Karpas-422 (cell line): ENCODE measurements around the gene RGS5. TPM values are rescaled to one million over a fixed set of nuclear protein-coding genes. Genes with fewer than 3 reads are reported as not detected.

Experiments
- DNase-seq: peaks from one replicate; pipeline ENCODE4 v3.0.0-alpha.2; 2015
- H2AFZ ChIP-seq: fragments of 200-600 bp; sonication (generic); 2 replicates; pipeline ENCODE4 v1.6.1; 2014; ENCODE audit warnings: antibody characterized with exemption, low read length, mixed read lengths
- H3K27ac ChIP-seq: fragments of 200-600 bp; sonication (generic); 2 replicates; pipeline ENCODE4 v1.5.1; 2014; ENCODE audit warnings: mild to moderate bottlenecking, low read length, moderate library complexity
- H3K27me3 ChIP-seq: fragments of 200-600 bp; sonication (generic); 2 replicates; pipeline ENCODE4 v1.6.1; 2014; ENCODE audit warnings: low read length, mixed read lengths
- H3K36me3 ChIP-seq: fragments of 200-600 bp; sonication (generic); 2 replicates; pipeline ENCODE4 v1.6.1; 2014; ENCODE audit warnings: low read length, mixed read lengths; ENCODE audit not compliant: insufficient read depth
- H3K4me1 ChIP-seq: fragments of 200-600 bp; sonication (generic); 2 replicates; pipeline ENCODE4 v1.6.1; 2014; ENCODE audit warnings: mild to moderate bottlenecking, low read length, mixed read lengths
- H3K4me2 ChIP-seq: fragments of 200-600 bp; sonication (generic); 2 replicates; pipeline ENCODE4 v1.6.1; 2014; ENCODE audit warnings: low read length, low read depth, mild to moderate bottlenecking; ENCODE audit not compliant: poor library complexity, severe bottlenecking
- H3K4me3 ChIP-seq: fragments of 200-600 bp; sonication (generic); 2 replicates; pipeline ENCODE4 v1.5.1; 2014; ENCODE audit warnings: mild to moderate bottlenecking, antibody characterized with exemption, low read length, mixed read lengths
- H3K79me2 ChIP-seq: fragments of 200-600 bp; sonication (generic); 2 replicates; pipeline ENCODE4 v1.6.1; 2014; ENCODE audit warnings: mild to moderate bottlenecking, low read length, mixed read lengths
- H3K9ac ChIP-seq: fragments of 200-600 bp; sonication (generic); 2 replicates; pipeline ENCODE4 v1.6.0; 2014; ENCODE audit warnings: low read length
- H3K9me2 ChIP-seq: fragments of 200-600 bp; sonication (generic), shearing (Covaris generic); replicated peaks from 2 replicates; pipeline ENCODE4 v1.6.0; 2014; ENCODE audit warnings: mild to moderate bottlenecking, low read length, moderate library complexity; ENCODE audit not compliant: insufficient read depth
- H3K9me3 ChIP-seq: fragments of 300-700, 200-600 bp; sonication (generic); 2 replicates; pipeline ENCODE4 v1.6.1; 2014; ENCODE audit warnings: low read length, mixed read lengths
- H4K20me1 ChIP-seq: fragments of 200-600 bp; sonication (generic); 2 replicates; pipeline ENCODE4 v1.6.1; 2014; ENCODE audit warnings: mild to moderate bottlenecking, antibody characterized with exemption, low read length, low read depth; ENCODE audit not compliant: insufficient read depth
- total RNA-seq: library from RNA; depleted of rRNA; stranded (reverse); fragments of >200 nt; shearing (Covaris generic); gene quantifications from 2 replicates; pipeline ENCODE4 v1.2.3, GENCODE V29; 2014; ENCODE audit warnings: low replicate concordance

Gene RGS5
- total RNA-seq, 1 experiment from 2014 or later: 4.5 TPM

- no peak overlapping the region for H3K4me2 ChIP-seq
- H3K27ac ChIP-seq: no peak overlapping the region
- H3K9me3 ChIP-seq: no peaks in the 10 kb centered on the region
- no peaks in the 10 kb centered on the region for H3K36me3 ChIP-seq
- H3K4me1 ChIP-seq: no peaks in the 10 kb centered on the region
- no peak overlapping the region for H3K9ac ChIP-seq
- no peaks in the 10 kb centered on the region for H3K79me2 ChIP-seq
- DNase-seq: no peak
- H3K9me2 ChIP-seq: 0 out of 2 replicates have a peak, but pooled peaks cover 2% of the 10 kb centered on the region
- no peak overlapping the region for H3K4me3 ChIP-seq
- H2AFZ ChIP-seq: no peak overlapping the region
- no peaks in the 10 kb centered on the region for H3K27me3 ChIP-seq
- no peaks in the 10 kb centered on the region for H4K20me1 ChIP-seq
Observed at GRCh38 chr1:163155606-163156005, 47.1 kb downstream of the RGS5 start.

DNA sequence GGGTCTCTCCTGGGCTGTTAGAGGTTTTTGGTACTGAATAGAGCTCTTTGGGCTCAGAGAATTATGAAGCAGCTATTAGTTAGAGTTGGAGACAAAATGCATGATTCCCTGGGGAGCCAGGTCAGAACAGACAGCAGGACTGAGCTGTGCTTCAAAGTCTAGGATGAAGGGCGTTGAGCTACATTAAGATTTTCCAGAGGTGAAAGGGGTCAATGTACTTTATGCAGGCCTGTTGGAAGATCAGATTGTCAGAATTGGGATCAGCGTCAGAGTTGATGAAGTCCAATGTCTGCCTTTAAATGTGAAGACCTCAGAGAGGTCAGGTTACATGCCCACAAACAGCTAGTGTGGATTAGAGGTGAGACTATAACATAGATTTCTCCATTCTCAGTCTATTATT, 53.8 kb downstream of the RGS5 start:
- Histone ChIP-seq H3K4me2 (no peak overlapping the region), H3K4me1 (no peaks in the 10 kb centered on the region), H2AFZ (no peak overlapping the region), H3K79me2 (no peaks in the 10 kb centered on the region), H3K4me3 (no peak overlapping the region), H3K9ac (no peak overlapping the region), H3K36me3 (no peaks in the 10 kb centered on the region), H3K9me2 (0 out of 2 replicates have a peak, but pooled peaks cover 3% of the 10 kb centered on the region), H4K20me1 (no peaks in the 10 kb centered on the region), H3K27me3 (no peaks in the 10 kb centered on the region), H3K27ac (no peak overlapping the region), H3K9me3 (no peaks in the 10 kb centered on the region)
- no peak for DNase-seq

GRCh38 chr1:163147019-163147418, 55.7 kb downstream of the RGS5 start:
- Histone ChIP-seq H4K20me1 (no peaks in the 10 kb centered on the region), H3K4me1 (no peaks in the 10 kb centered on the region), H3K9me3 (no peaks in the 10 kb centered on the region), H3K27me3 (no peaks in the 10 kb centered on the region), H2AFZ (no peak overlapping the region), H3K4me3 (no peak overlapping the region), H3K9ac (no peak overlapping the region), H3K79me2 (no peaks in the 10 kb centered on the region), H3K36me3 (no peaks in the 10 kb centered on the region), H3K9me2 (0 out of 2 replicates have a peak, but pooled peaks cover 3% of the 10 kb centered on the region), H3K4me2 (no peak overlapping the region), H3K27ac (no peak overlapping the region)
- no peak for DNase-seq

DNA sequence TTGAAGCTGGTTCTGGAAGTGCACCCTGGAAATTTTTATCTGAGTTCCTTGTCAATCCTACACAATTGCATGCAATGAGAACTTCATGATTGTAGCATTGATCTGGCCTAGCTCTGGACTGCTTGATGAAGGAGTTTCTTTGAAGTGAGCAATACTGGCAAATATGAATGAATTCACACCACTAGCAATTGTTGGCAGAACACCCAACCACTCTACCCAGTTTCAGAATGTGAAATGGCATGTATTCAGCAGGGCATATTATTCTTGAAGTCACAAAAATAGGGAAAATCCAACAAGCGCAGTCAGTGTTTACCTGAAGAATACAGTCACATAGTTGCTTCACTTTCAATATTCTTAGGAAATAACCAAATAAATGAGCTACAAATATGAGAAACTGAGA, 57.3 kb downstream of the RGS5 start:
- Histone ChIP-seq H2AFZ (no peak overlapping the region), H3K27ac (no peak overlapping the region), H3K9me3 (no peaks in the 10 kb centered on the region), H3K9me2 (no peaks in the 10 kb centered on the region), H3K9ac (no peak overlapping the region), H3K4me3 (no peak overlapping the region), H3K4me2 (no peak overlapping the region), H3K27me3 (no peaks in the 10 kb centered on the region), H4K20me1 (no peaks in the 10 kb centered on the region), H3K4me1 (no peaks in the 10 kb centered on the region), H3K79me2 (no peaks in the 10 kb centered on the region), H3K36me3 (no peaks in the 10 kb centered on the region)
- no peak for DNase-seq

- no peaks in the 10 kb centered on the region for H3K9me3 ChIP-seq
- no peaks in the 10 kb centered on the region for H3K9me2 ChIP-seq
- no peak overlapping the region for H2AFZ ChIP-seq
- H3K4me1 ChIP-seq: no peaks in the 10 kb centered on the region
- H3K4me3 ChIP-seq: no peak overlapping the region
- H3K9ac ChIP-seq: no peak overlapping the region
- H3K4me2 ChIP-seq: no peak overlapping the region
- H4K20me1 ChIP-seq: no peaks in the 10 kb centered on the region
- DNase-seq: no peak
- H3K36me3 ChIP-seq: no peaks in the 10 kb centered on the region
- H3K27ac ChIP-seq: no peak overlapping the region
- H3K27me3 ChIP-seq: no peaks in the 10 kb centered on the region
- H3K79me2 ChIP-seq: no peaks in the 10 kb centered on the region
Observed at GRCh38 chr1:163144418-163144817, 58.3 kb downstream of the RGS5 start.

DNA sequence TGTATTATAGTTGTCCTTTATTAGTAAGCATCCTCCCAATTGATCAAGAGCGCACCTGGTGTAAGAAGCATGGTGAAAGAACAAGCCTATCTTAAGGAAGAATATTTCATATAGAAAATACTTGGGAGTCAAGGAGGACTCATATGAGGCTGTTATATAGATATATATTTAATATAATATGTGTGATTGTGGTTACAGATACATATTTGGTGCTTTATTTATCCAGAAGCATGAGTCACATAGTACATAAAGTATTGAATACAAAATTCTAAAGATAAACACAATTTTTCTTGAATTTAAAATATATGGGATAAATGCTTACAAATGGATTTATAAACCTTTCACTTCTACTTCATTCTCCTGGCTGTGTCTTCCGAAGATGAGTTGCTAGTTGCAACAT, 60.6 kb downstream of the RGS5 start:
- H3K9me2 ChIP-seq: no peaks in the 10 kb centered on the region
- H2AFZ ChIP-seq: no peak overlapping the region
- H3K9me3 ChIP-seq: no peaks in the 10 kb centered on the region
- no peaks in the 10 kb centered on the region for H3K4me1 ChIP-seq
- DNase-seq: no peak
- no peaks in the 10 kb centered on the region for H3K27me3 ChIP-seq
- H3K9ac ChIP-seq: no peak overlapping the region
- H3K36me3 ChIP-seq: no peaks in the 10 kb centered on the region
- no peaks in the 10 kb centered on the region for H3K79me2 ChIP-seq
- no peak overlapping the region for H3K4me3 ChIP-seq
- no peaks in the 10 kb centered on the region for H4K20me1 ChIP-seq
- no peak overlapping the region for H3K27ac ChIP-seq
- no peak overlapping the region for H3K4me2 ChIP-seq

DNA sequence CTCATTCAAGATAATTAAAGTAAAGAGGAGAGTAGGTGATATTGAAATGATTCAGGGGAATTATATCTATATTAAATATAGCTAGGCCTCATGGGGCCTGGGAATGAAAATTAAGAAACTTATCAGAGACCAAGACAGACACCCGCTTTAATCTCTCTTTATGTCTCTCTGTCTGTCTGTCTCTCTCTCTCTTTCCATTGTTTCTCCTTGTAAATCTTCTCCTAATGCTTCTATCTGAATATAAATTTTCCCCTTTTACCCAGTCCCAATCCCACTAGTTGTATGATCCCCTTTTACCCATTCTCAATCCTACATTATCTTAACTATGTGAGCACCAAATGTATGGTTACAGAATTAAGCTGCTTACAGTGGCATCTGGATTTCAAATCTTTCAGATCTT, 61.2 kb downstream of the RGS5 start:
- Histone ChIP-seq H3K27ac (no peak overlapping the region), H4K20me1 (no peaks in the 10 kb centered on the region), H3K9me3 (no peaks in the 10 kb centered on the region), H3K9ac (no peak overlapping the region), H3K27me3 (no peaks in the 10 kb centered on the region), H3K4me1 (no peaks in the 10 kb centered on the region), H3K9me2 (no peaks in the 10 kb centered on the region), H3K4me2 (no peak overlapping the region), H3K4me3 (no peak overlapping the region), H3K79me2 (no peaks in the 10 kb centered on the region), H3K36me3 (no peaks in the 10 kb centered on the region), H2AFZ (no peak overlapping the region)
- no peak for DNase-seq

DNA sequence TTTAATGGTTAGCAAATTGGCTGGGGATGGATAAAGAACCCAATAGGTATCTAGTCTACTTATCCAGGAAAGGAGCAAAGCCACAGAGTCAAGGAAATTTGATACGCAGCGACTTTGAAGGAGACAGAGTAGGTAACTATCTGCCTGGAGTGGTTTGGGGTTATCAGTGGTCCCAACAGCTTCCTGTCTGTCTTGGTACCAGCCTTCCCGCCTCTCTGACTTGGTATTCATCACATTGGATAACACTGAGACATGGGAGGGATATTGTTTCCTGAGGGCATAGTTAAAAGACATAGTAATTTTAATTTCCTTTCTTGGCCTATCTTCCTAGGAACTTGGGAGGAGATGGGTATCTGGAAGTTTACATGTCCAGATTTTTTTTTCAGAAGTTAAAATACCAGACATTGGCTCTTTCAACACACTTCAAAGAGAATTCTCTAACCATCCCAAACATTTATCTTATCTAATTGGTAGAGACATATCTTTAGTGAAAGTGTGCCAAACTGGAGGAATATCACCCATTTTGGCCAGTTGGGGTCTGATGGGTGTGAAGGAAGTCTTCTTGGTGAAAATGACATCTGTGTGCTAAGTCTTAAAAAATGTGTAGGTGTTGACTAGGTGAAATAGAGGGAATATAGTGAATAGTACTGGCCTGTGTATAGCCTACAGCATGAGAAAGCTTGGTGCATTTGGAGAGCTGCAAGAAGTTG, 65.0 kb downstream of the RGS5 start:
- Histone ChIP-seq H3K9me3 (no peaks in the 10 kb centered on the region), H3K27me3 (no peaks in the 10 kb centered on the region), H4K20me1 (no peaks in the 10 kb centered on the region), H2AFZ (no peak overlapping the region), H3K79me2 (no peaks in the 10 kb centered on the region), H3K4me1 (peaks cover 8% of the 10 kb centered on the region), H3K36me3 (no peaks in the 10 kb centered on the region), H3K4me2 (no peak overlapping the region), H3K9ac (no peak overlapping the region), H3K4me3 (no peak overlapping the region), H3K27ac (no peak overlapping the region), H3K9me2 (no peaks in the 10 kb centered on the region)
- no peak for DNase-seq
